Suprapubic skin (tissue), 3 donors: ENCODE data around the gene ARF3.

Experiments used
- CTCF ChIP-seq, 2 donors: fragments of 200-600 bp in 1 of 2; fragments of 450-650 bp in 1 of 2; sonication (generic) in 1 of 2; IDR thresholded peaks; one replicate each; pipeline ENCODE4 v1.5.1; 2016 to 2019; ENCODE audit warnings: antibody characterized with exemption in 2 of 2, mild to moderate bottlenecking in 1 of 2, moderate library complexity in 1 of 2
- POLR2AphosphoS5 ChIP-seq, 3 donors: sonication (generic); formaldehyde crosslinking; IDR thresholded peaks; one replicate each; pipeline ENCODE4 v1.6.1; 2017; ENCODE audit warnings: antibody characterized with exemption in 3 of 3

GRCh38 chr12:48991247-48992050, 34.2 kb upstream of the ARF3 start:
- TF ChIP-seq CTCF (IDR thresholded peaks at IDR 0.05) (no peak), POLR2AphosphoS5 (IDR thresholded peaks at IDR 0.05) (no peak)
